ENCODE data around the gene HSD3B1.

- TF ChIP-seq CTCF (IDR thresholded peaks at IDR 0.05) (peak; percentile 93), ZFX (IDR thresholded peaks at IDR 0.05; ENCODE audit: borderline replicate concordance) (no peak)
Observed at GRCh38 chr1:119475866-119476439, 31.1 kb upstream of the HSD3B1 start.
